ENCODE results near the gene R3HDM2. TPM values are rescaled to one million over a fixed set of nuclear protein-coding genes. Genes with fewer than 3 reads are reported as not detected.

The R3HDM2 gene
- total RNA-seq, 2 donors from 2014 or later, result 82.7 to 116 TPM

DNA sequence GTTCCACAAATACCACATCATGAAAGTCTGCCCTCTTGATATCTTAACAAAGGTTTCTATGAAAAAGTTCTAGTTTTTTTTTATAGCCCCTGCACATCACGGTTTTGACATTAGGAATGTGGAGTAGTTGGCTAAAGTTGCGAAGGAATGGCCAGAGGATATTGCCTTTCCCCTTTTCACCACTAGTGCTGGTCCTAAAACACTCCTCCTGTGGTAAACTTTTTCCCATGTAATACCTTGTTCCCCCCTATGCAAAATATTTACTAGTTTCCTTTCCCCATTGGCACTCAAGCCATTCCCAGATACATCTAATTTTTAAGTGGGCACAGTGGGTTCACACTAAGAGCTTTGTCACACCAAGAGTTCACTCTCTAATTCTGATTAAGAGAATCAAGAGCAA is 33.4 kb downstream of the R3HDM2 start:
- peaks cover 17% of the 10 kb centered on the region for H3K36me3 ChIP-seq (ENCODE audit: control insufficient read depth, insufficient read depth, low read length)
- no peak overlapping the region for H3K4me3 ChIP-seq (ENCODE audit: low read length)
- Mint-ChIP-seq H3K27ac (no peak overlapping the region), H3K27me3 (ENCODE audit: insufficient read depth) (no peaks in the 10 kb centered on the region), H3K4me1 (peaks cover 8% of the 10 kb centered on the region), H3K36me3 (ENCODE audit: low read depth) (peaks cover 35% of the 10 kb centered on the region), H3K9me3 (no peaks in the 10 kb centered on the region), H3K4me3 (no peak overlapping the region)
- no peaks in the 10 kb centered on the region for H3K27me3 ChIP-seq (ENCODE audit: control insufficient read depth, insufficient read depth, low read length, poor library complexity, severe bottlenecking)
- DNase-seq, result no peak
- H3K9me3 ChIP-seq (ENCODE audit: control insufficient read depth, low read length), result no peaks in the 10 kb centered on the region
- TF ChIP-seq, protein P1, sequence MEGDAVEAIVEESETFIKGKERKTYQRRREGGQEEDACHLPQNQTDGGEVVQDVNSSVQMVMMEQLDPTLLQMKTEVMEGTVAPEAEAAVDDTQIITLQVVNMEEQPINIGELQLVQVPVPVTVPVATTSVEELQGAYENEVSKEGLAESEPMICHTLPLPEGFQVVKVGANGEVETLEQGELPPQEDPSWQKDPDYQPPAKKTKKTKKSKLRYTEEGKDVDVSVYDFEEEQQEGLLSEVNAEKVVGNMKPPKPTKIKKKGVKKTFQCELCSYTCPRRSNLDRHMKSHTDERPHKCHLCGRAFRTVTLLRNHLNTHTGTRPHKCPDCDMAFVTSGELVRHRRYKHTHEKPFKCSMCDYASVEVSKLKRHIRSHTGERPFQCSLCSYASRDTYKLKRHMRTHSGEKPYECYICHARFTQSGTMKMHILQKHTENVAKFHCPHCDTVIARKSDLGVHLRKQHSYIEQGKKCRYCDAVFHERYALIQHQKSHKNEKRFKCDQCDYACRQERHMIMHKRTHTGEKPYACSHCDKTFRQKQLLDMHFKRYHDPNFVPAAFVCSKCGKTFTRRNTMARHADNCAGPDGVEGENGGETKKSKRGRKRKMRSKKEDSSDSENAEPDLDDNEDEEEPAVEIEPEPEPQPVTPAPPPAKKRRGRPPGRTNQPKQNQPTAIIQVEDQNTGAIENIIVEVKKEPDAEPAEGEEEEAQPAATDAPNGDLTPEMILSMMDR (conservative IDR thresholded peaks at IDR 0.05), result peak; percentile 53
- H3K9ac ChIP-seq (ENCODE audit: extremely low read depth, low read length, poor library complexity, severe bottlenecking), result no peak overlapping the region
- WGBS, 2 experiments (ENCODE audit: insufficient coverage in 1 of 2, insufficient read length in 1 of 2), result 92 to 95% methylated on average over 2 of the region's 2 CpGs
- no peak overlapping the region for H3K27ac ChIP-seq (ENCODE audit: low read depth, low read length)
- H3K4me1 ChIP-seq (ENCODE audit: control insufficient read depth, insufficient read depth, low read length), result no peaks in the 10 kb centered on the region

DNA sequence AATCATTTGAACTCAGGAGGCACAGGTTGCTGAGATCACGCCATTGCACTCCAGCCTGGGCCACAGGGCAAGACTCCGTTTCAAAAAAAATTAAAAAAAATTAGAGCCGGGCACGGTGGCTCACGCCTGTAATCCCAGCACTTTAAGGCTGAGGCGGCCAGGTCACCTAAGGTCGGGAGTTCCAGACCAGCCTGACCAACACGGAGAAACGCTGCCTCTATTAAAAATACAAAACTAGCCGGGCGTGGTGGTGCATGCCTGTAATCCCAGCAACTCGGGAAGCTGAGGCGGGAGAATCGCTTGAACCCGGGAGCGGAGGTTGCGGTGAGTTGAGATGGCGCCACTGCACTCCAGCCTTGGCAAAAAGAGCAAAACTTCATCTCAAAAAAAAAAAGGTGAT is 35.7 kb downstream of the R3HDM2 start:
- Mint-ChIP-seq H3K36me3 (ENCODE audit: low read depth) (peaks cover 47% of the 10 kb centered on the region), H3K4me3 (no peak overlapping the region), H3K27me3 (ENCODE audit: insufficient read depth) (no peaks in the 10 kb centered on the region), H3K4me1 (peaks cover 12% of the 10 kb centered on the region), H3K9me3 (no peaks in the 10 kb centered on the region), H3K27ac (no peak overlapping the region)
- 92 to 94% methylated on average over 18 of the region's 18 CpGs for WGBS, 2 experiments (ENCODE audit: insufficient coverage in 1 of 2, insufficient read length in 1 of 2)
- Histone ChIP-seq H3K9ac (ENCODE audit: extremely low read depth, low read length, poor library complexity, severe bottlenecking) (no peak overlapping the region), H3K27me3 (ENCODE audit: control insufficient read depth, insufficient read depth, low read length, poor library complexity, severe bottlenecking) (no peaks in the 10 kb centered on the region), H3K27ac (ENCODE audit: low read depth, low read length) (no peak overlapping the region), H3K4me1 (ENCODE audit: control insufficient read depth, insufficient read depth, low read length) (peaks cover 4% of the 10 kb centered on the region), H3K36me3 (ENCODE audit: control insufficient read depth, insufficient read depth, low read length) (peaks cover 21% of the 10 kb centered on the region), H3K9me3 (ENCODE audit: control insufficient read depth, low read length) (no peaks in the 10 kb centered on the region), H3K4me3 (ENCODE audit: low read length) (no peak overlapping the region)
- DNase-seq, result no peak
- TF ChIP-seq, protein P1 (conservative IDR thresholded peaks at IDR 0.05), result no peak

DNA sequence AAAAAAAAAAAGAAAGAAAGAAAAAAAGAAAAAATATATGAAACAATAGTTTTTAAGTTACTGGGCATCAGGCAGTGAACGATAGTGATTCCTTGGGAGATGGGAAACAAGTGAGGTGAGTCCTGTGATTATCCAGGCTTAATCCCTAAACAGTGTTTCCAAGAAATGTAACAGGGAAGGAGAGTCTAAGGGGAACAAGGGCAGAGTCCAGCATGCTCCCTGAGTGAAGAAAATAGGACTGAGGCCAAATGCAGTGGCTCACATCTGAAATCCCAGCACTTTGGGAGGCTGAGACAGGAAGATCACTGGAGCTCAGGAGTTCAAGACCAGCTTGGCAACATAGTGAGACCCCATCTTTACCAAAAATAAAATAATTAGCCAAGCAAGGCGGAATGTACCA is 40.7 kb downstream of the R3HDM2 start:
- peak overlapping the region; percentile 17 for H3K4me3 Mint-ChIP-seq
- TF ChIP-seq, protein P1 (conservative IDR thresholded peaks at IDR 0.05), result no peak
- peaks cover 21% of the 10 kb centered on the region for H3K4me1 Mint-ChIP-seq
- peaks cover 58% of the 10 kb centered on the region for H3K36me3 Mint-ChIP-seq (ENCODE audit: low read depth)
- Histone ChIP-seq H3K9ac (ENCODE audit: extremely low read depth, low read length, poor library complexity, severe bottlenecking) (no peak overlapping the region), H3K36me3 (ENCODE audit: control insufficient read depth, insufficient read depth, low read length) (peaks cover 27% of the 10 kb centered on the region), H3K27ac (ENCODE audit: low read depth, low read length) (no peak overlapping the region), H3K9me3 (ENCODE audit: control insufficient read depth, low read length) (no peaks in the 10 kb centered on the region), H3K4me1 (ENCODE audit: control insufficient read depth, insufficient read depth, low read length) (peaks cover 13% of the 10 kb centered on the region), H3K27me3 (ENCODE audit: control insufficient read depth, insufficient read depth, low read length, poor library complexity, severe bottlenecking) (no peaks in the 10 kb centered on the region), H3K4me3 (ENCODE audit: low read length) (no peak overlapping the region)
- H3K27ac Mint-ChIP-seq, result peak overlapping the region; percentile 57
- no peak for DNase-seq
- H3K9me3 Mint-ChIP-seq, result peaks cover 6% of the 10 kb centered on the region
- H3K27me3 Mint-ChIP-seq (ENCODE audit: insufficient read depth), result no peaks in the 10 kb centered on the region
- WGBS, 2 experiments (ENCODE audit: insufficient coverage in 1 of 2, insufficient read length in 1 of 2), result 86 to 89% methylated on average over 1 to 2 of the region's 2 CpGs
